HUES6 (cell line): ENCODE measurements around the gene MIPOL1.

ENCODE experiments used
- H3K27ac ChIP-seq: 2 replicates; pipeline ENCODE4 v1.7.0; 2013; ENCODE audit warnings: low read depth, mild to moderate bottlenecking, low read length, inconsistent platforms
- H3K27me3 ChIP-seq: 2 replicates; pipeline ENCODE4 v1.6.1; 2013; ENCODE audit warnings: low read length; ENCODE audit not compliant: control insufficient read depth, insufficient read depth
- H3K36me3 ChIP-seq: 2 replicates; pipeline ENCODE4 v1.6.1; 2013; ENCODE audit warnings: low read length; ENCODE audit not compliant: control insufficient read depth, insufficient read depth
- H3K4me1 ChIP-seq: 2 replicates; pipeline ENCODE4 v1.6.1; 2013; ENCODE audit warnings: low read length; ENCODE audit not compliant: control insufficient read depth, insufficient read depth
- H3K4me3 ChIP-seq: 2 replicates; pipeline ENCODE4 v1.5.1; 2013; ENCODE audit warnings: low read depth, low read length
- H3K9ac ChIP-seq: one replicate; pipeline ENCODE4 v1.6.1; 2013; ENCODE audit warnings: mild to moderate bottlenecking, low read length
- H3K9me3 ChIP-seq: 2 replicates; pipeline ENCODE4 v1.6.1; 2013; ENCODE audit warnings: low read depth, low read length; ENCODE audit not compliant: control insufficient read depth, insufficient read depth

MIPOL1 gene

DNA sequence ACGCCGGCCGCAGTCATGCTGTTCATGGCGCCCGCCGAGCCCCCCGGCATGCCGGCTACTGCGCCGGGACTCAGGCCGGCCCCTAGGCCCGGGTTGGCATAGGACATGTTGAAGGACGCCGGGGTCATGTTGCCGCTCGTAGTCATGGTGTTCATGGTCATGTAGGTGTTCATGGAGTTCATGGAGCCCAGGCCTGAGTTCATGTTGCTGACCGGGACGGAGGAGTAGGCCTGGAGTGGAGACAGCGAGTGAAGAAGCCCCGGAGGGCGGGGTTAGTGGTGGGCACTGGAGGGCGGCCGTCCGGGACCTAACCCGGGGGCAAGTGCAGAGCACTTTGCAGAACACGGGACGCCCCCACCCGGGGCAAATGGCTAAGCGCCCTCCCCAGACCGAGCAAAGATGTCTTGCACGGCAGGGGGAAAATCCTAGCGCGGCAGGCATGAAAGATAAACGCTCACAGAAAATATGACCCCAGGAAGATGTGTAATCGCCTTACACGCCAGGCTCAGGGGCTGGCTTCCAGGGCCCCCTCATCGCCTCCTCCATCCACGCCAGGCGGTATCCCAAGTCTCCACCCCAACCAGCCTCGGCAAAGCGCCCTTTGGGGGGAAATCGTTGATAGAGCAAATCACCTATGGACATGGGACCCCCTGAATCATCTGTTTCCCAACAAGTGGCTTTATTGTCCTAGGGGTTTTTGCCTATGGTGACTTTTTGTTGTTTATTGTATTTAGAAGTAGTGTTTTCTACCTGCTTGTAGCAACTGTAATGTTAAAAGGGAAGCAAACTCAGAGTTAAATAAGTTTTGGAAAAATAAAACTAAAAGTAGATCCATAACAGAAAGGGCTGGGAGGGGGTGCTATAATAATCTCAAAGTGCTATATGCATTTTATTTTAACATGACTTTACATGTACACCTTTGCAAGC is 395.0 kb downstream of the MIPOL1 start:
- no peak overlapping the region for H3K27ac ChIP-seq
- H3K4me1 ChIP-seq = peaks cover 19% of the 10 kb centered on the region
- no peaks in the 10 kb centered on the region for H3K9me3 ChIP-seq
- peak overlapping the region; percentile 40 for H3K4me3 ChIP-seq
- no peak overlapping the region for H3K9ac ChIP-seq
- H3K27me3 ChIP-seq = peaks cover 100% of the 10 kb centered on the region
- no peaks in the 10 kb centered on the region for H3K36me3 ChIP-seq

GRCh38 chr14:37593511-37594237 is 395.9 kb downstream of the MIPOL1 start:
- Histone ChIP-seq H3K27me3 (peaks cover 100% of the 10 kb centered on the region), H3K4me1 (peaks cover 24% of the 10 kb centered on the region), H3K4me3 (no peak overlapping the region), H3K9me3 (no peaks in the 10 kb centered on the region), H3K27ac (no peak overlapping the region), H3K9ac (no peak overlapping the region), H3K36me3 (no peaks in the 10 kb centered on the region)

GRCh38 chr14:37594238-37594970 is 396.7 kb downstream of the MIPOL1 start:
- no peak overlapping the region for H3K27ac ChIP-seq
- H3K36me3 ChIP-seq = no peaks in the 10 kb centered on the region
- no peak overlapping the region for H3K9ac ChIP-seq
- no peaks in the 10 kb centered on the region for H3K9me3 ChIP-seq
- H3K27me3 ChIP-seq = peaks cover 100% of the 10 kb centered on the region
- peak overlapping the region; percentile 54 for H3K4me3 ChIP-seq
- H3K4me1 ChIP-seq = peaks cover 24% of the 10 kb centered on the region

GRCh38 chr14:37594971-37595808 is 397.5 kb downstream of the MIPOL1 start, which contains the start of the genes FOXA1 and TTC6:
FOXA1 (minus strand) TSS chr14:37595249; CDS start chr14:37594972, 277 bp downstream.
TTC6 (plus strand) TSS chr14:37595629; CDS start chr14:37622065, 26,436 bp downstream.
- no peaks in the 10 kb centered on the region for H3K36me3 ChIP-seq
- peaks cover 100% of the 10 kb centered on the region for H3K27me3 ChIP-seq
- H3K9ac ChIP-seq = no peak within 1 kb of the TSS
- peaks cover 23% of the 10 kb centered on the region for H3K4me1 ChIP-seq
- no peaks in the 10 kb centered on the region for H3K9me3 ChIP-seq
- H3K4me3 ChIP-seq = peak within 1 kb of the TSS; percentile 54
- H3K27ac ChIP-seq = no peak within 1 kb of the TSS

DNA sequence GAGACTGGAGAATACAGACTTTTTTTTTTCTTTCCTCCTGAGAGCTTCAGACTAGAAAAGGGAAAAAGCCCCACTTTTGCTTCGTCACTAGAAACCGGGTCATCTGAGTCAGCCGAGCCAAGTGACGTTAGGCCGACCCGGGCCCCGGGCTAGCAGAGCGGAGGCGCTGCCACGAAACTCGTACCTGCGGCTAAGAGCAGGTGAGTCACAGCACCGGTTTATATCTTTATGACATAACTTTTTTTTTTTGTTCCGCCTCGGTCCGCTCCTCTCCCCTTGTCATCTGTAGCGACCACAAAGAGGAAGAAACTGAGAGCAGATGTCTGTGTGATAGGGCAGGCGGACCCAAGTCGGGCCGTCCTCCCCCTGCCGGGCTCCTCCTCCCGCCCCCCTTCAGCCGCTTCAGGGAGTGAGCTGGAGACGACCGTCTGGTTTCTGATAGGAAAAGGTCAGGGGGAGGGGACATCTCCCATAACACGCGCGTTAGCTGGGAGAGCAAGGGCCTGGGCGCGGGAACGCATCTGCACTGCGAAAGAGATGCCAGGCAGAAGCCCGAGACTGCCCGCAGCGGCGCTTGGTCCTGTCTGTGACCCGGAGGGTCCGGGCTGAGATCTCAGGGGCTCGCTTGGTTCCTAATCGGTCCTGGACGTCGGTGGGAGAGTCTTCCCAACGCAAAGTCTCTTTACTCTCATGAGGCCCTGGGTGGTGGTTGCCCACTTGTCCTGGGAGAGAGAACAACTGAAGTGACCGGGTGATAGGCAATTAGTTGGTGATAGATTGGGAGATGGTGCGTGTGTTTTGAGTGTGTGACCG is 398.3 kb downstream of the MIPOL1 start:
- H3K27ac ChIP-seq = no peak overlapping the region
- H3K9ac ChIP-seq = no peak overlapping the region
- H3K4me3 ChIP-seq = peak overlapping the region; percentile 54
- peaks cover 21% of the 10 kb centered on the region for H3K4me1 ChIP-seq
- H3K27me3 ChIP-seq = peaks cover 100% of the 10 kb centered on the region
- no peaks in the 10 kb centered on the region for H3K36me3 ChIP-seq
- no peaks in the 10 kb centered on the region for H3K9me3 ChIP-seq

DNA sequence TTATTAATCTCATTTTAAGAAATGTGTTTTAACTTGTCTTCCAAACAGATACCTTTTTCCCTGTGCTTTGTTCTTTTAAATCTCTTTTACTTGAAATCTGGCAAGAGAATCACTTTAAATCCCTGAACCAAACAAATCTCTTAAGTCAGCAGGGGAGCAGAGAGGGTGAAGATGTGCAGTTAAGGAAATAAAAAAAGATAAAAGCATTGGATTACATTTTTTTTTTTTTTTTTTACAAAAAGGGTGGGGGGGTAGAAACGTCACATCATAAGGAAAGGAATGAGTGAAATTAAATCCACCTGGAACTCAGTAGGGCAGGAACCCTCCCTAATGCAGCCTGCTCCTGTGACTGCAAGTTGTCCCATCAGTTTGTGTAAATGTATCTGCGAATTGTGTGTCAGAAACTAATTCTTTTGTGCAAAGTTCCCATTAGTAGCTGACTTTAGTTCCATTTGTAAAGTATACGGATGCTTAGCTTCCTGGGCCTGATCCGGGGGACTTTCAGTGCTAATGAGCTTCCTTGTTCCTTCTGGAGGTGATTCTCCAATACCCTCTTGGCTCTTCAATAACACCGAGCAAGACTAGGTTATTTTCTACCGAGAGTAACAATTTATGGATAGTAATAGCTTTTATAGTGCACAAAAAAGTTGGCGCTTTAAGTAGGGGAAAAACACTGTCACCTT is 399.2 kb downstream of the MIPOL1 start:
- peaks cover 100% of the 10 kb centered on the region for H3K27me3 ChIP-seq
- no peak overlapping the region for H3K27ac ChIP-seq

DNA sequence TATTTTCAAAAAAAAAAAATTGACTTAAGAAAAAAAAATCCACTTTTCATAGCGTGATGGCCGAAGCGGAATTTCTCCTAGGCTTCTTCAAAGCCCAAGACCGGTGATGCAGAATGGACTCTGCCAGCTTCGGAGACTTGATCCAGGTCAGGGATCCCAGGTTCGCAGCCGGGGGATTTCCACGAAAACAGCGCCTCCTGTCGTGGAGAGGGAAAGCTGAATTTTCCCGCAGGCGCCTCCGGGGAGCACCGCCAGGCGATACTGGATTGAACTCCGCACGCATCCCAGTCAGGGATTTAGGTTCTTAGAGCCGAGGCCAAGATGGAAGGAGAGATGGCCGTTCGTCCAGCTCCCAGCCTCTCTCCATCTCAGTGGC is 399.8 kb downstream of the MIPOL1 start:
- Histone ChIP-seq H3K9me3 (no peaks in the 10 kb centered on the region), H3K36me3 (no peaks in the 10 kb centered on the region), H3K9ac (no peak overlapping the region), H3K4me1 (peaks cover 16% of the 10 kb centered on the region), H3K27ac (no peak overlapping the region), H3K27me3 (peaks cover 100% of the 10 kb centered on the region), H3K4me3 (peak overlapping the region; percentile 55)

More for the DNA sequence above, 399.2 kb downstream of the MIPOL1 start:
- Histone ChIP-seq H3K36me3 (no peaks in the 10 kb centered on the region), H3K4me1 (peaks cover 16% of the 10 kb centered on the region), H3K9me3 (no peaks in the 10 kb centered on the region), H3K4me3 (no peak overlapping the region), H3K9ac (no peak overlapping the region)

DNA sequence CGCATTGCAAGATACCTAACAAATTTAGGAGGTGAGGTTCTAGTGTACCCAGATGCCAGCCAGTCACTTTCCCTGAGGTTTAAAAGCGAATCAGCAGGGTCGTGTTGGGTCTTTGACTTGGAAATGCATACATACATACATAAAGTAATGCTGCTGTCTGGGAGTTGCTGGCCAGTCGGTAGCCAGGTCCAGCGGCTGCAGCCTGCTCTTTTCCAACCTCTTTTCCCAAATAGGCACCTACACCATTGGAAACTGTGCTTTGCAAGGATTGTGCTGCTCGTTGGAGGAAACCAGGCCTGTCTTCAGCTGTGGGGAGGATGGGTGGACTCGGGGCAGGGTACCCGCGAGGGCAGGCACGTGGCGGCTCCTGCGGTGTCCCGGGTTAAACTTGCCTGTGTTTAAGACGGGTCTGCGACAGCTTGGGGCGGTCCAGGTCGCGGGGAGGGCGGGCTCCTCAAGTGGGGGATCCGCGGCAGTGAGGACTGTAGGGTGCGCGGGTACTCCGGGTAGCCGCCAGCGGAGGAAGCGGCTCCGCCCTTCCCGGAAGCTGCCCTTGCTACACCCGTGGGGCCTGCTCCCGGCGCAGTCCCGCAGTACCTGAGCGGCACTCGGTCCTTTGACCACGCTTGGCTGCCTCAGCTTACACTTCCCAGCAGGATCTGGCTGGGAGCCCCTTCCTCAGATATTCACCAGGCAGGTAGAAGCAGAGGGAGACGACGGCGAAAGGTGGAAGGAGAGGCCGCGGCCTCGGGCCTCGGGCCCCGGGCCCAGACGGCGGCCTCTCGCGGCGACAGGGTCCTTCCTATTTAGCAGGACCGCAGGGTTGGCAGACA is 400.4 kb downstream of the MIPOL1 start:
- H3K4me1 ChIP-seq = peaks cover 16% of the 10 kb centered on the region
- no peak overlapping the region for H3K9ac ChIP-seq
- H3K4me3 ChIP-seq = peak overlapping the region; percentile 55
- no peak overlapping the region for H3K27ac ChIP-seq
- H3K27me3 ChIP-seq = peaks cover 100% of the 10 kb centered on the region
- no peaks in the 10 kb centered on the region for H3K9me3 ChIP-seq
- no peaks in the 10 kb centered on the region for H3K36me3 ChIP-seq
